ENCODE measurements around the gene GRIP1.

GRIP1 gene

GRCh38 chr12:66598079-66598478 lies 80.8 kb downstream of the GRIP1 start:
- DNase-seq, result no peak

- no peak for DNase-seq
Observed at GRCh38 chr12:66596199-66596598, 82.7 kb downstream of the GRIP1 start.

GRCh38 chr12:66594688-66595087 lies 84.2 kb downstream of the GRIP1 start:
- no peak for DNase-seq

GRCh38 chr12:66590275-66590985 lies 88.4 kb downstream of the GRIP1 start:
- DNase-seq, result no peak

GRCh38 chr12:66589095-66589494 lies 89.8 kb downstream of the GRIP1 start:
- DNase-seq, result no peak

GRCh38 chr12:66587912-66588311 lies 91.0 kb downstream of the GRIP1 start:
- no peak for DNase-seq

- no peak for DNase-seq
Observed at GRCh38 chr12:66584673-66585072, 94.2 kb downstream of the GRIP1 start.

GRCh38 chr12:66573605-66574004 lies 105.3 kb downstream of the GRIP1 start:
- DNase-seq, result no peak

- no peak for DNase-seq
Observed at GRCh38 chr12:66572845-66573244, 106.0 kb downstream of the GRIP1 start.

GRCh38 chr12:66571361-66571915 lies 107.4 kb downstream of the GRIP1 start:
- DNase-seq, result no peak

- DNase-seq, result no peak
Observed at GRCh38 chr12:66563220-66563619, 115.7 kb downstream of the GRIP1 start.

GRCh38 chr12:66555113-66555512 lies 123.8 kb downstream of the GRIP1 start:
- no peak for DNase-seq

- DNase-seq, result no peak
Observed at GRCh38 chr12:66552716-66553115, 126.2 kb downstream of the GRIP1 start.

- no peak for DNase-seq
Observed at GRCh38 chr12:66550626-66551025, 128.2 kb downstream of the GRIP1 start.

GRCh38 chr12:66549050-66549389 lies 129.9 kb downstream of the GRIP1 start:
- DNase-seq, result no peak

GRCh38 chr12:66548338-66549049 lies 130.4 kb downstream of the GRIP1 start:
- no peak for DNase-seq

- no peak for DNase-seq
Observed at GRCh38 chr12:66541426-66541825, 137.4 kb downstream of the GRIP1 start.

GRCh38 chr12:66539431-66539830 lies 139.4 kb downstream of the GRIP1 start:
- no peak for DNase-seq

GRCh38 chr12:66538970-66539369 lies 139.9 kb downstream of the GRIP1 start:
- no peak for DNase-seq

- no peak for DNase-seq
Observed at GRCh38 chr12:66537876-66538275, 141.0 kb downstream of the GRIP1 start.

GRCh38 chr12:66533767-66534166 lies 145.1 kb downstream of the GRIP1 start:
- no peak for DNase-seq

- no peak for DNase-seq
Observed at GRCh38 chr12:66531766-66532165, 147.1 kb downstream of the GRIP1 start.

- no peak for DNase-seq
Observed at GRCh38 chr12:66529934-66530333, 148.9 kb downstream of the GRIP1 start.

GRCh38 chr12:66516561-66516960 lies 162.3 kb downstream of the GRIP1 start:
- DNase-seq, result no peak
